Stimulated activated CD8-positive, alpha-beta memory T cell treated with anti-CD3 and anti-CD28 coated beads, Interleukin-7, amount 100 ng/mL, for 48 hours (primary cell): ENCODE measurements around the gene ITGA2.
"Not testable (repeated sequence)": the region's sequence is repeated elsewhere in the genome, so short reads cannot be mapped to it uniquely, and the experiment has no call there.

Source experiments
- DNase-seq, 2 donors: peaks; one replicate each; pipeline ENCODE4 v3.0.0-alpha.2; 2020; ENCODE audit warnings: low read depth in 1 of 2; ENCODE audit errors: extremely low read depth in 1 of 2

ITGA2 gene

DNA sequence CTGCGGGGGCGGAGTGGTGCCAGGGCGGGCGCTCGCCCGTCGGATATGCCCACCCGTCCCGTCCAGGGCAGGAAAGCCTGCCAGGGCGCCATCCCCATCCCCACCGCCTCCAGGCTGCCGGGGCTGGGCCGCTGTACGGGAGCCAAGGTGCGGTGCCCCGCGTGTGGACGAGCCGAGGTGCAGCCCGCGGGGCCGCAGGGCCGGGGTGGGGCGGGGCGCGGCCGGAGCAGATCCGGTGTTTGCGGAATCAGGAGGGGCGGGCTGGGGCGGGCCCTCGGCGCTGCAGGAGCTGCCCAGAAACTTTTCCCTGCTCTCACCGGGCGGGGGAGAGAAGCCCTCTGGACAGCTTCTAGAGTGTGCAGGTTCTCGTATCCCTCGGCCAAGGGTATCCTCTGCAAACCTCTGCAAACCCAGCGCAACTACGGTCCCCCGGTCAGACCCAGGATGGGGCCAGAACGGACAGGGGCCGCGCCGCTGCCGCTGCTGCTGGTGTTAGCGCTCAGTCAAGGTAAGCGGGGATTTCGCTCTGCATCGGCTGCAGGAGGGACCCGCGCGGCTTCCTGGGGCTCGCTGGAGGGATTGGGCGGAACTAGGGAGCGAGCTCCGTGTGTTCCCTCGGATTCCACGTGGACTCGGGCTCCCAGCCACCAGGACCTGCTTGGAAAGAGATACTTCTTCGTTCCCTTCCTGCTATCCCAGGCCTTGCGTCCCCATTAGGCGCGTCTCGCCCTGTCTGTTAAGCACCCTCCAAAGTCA lies at the start of gene ITGA2:
ITGA2 (plus strand) TSS at position 328 of the 756 bp plus-strand sequence; CDS start at position 445, 117 bp downstream.
- DNase-seq: peak in 1 of 2 donors; percentile 3

DNA sequence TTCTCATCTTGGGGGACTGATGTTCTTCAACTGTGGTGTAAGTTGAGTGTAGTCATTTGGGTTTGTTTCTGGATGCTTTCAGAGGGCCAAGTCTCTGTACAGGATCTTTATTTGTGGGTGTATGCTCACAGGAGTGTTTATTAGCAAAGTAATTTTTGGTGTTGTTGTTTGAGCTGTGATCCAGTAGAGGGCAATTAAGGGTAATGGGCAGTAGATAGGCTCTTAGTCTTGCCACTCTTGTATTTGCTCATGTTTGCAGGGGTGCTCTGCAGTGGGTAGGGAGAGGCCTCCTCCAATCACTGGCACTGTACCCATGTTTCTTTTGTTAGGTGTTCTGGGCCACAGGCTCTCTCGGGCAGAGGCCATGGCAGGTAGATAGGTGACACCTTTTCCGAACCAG lies 45.9 kb upstream of the ITGA2 start:
- no peak for DNase-seq

- no peak for DNase-seq
These were observed 45.3 kb upstream of the ITGA2 start for GRCh38 chr5:52943808-52944207.

DNA sequence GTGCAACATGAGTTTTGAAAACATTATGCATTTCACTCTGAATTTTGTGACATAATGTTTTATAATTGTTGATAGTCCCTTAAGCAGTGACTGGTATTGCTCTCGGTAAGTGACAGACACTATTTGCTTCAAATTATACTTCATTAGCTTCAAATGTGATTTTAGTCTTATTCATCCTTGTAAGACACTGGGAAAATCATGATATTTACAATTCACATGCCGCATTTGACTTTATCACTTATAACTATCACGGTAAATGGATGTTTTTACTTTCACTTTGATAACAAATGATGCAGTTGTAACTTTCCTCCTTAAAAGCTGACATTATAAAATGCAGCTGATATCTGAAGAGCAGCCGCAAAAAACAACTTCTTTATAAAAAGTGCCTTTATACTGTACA lies 44.1 kb upstream of the ITGA2 start:
- DNase-seq: no peak

DNA sequence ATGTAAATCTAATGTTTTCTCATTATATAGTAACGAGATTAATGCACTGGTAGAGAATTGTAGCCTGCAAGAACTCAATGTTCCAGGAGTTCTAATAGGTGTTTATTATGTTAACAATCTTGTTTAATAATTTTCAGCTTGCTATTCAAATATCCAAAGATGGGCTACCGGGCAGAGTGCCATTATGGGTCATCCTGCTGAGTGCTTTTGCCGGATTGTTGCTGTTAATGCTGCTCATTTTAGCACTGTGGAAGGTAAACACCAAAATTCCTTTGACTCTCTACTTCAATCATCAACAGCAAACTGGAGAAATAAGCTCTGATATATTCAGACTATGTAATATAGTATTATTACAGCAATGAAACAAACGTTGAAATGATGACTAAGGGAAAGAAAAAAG lies 41.9 kb upstream of the ITGA2 start:
- DNase-seq: no peak

DNA sequence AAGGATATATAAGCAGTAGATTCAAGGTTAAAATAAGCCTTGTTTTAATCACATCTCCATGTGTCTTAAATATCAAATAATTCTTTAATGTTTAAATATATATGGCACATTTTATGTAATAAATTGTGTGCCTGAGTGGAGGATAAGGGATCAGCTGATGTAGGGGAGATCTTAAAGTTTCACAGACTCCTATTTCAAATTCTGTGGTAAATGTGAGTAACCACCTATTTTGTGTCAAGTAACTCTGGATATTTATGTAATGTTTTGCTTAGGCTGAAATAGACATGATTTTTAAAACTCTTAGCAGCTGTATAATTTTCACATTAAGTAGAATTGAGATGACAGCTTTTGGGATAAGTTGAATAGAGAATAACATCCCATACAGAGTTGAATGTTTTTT lies 41.3 kb upstream of the ITGA2 start:
- no peak for DNase-seq

DNA sequence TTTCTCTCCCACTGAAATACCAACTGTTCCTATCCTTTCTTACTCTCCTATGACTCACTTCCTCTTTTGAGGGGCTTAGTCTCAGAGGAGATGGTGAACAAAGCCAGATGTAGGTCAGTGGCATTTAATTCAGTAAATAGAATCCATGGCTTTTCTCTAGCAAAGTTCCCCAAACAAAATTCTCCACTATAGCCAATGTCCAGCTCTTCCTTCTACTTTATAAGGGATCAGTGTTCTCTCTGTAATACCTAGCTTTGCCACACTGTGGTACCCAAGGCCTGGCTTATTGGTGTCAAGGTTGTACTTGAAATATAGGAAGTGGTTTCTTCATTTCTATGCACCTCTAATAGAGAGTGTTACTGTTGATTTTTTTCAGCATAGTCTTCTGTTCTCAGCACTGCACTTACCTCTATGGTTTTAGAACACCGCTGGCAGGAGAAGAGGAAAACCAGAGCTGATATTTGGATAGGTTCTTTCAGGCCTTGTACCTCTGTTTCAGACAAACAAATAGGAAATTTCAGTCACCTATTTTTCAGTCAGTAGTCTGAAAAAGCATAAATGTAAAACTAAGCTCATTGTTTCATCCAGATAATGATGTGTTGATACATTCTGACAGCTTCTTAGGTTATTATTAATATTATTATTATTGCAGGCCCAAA lies 40.6 kb upstream of the ITGA2 start:
- peak in 1 of 2 donors; percentile 25 for DNase-seq

GRCh38 chr5:52950686-52951085 lies 38.5 kb upstream of the ITGA2 start:
- no peak for DNase-seq

GRCh38 chr5:52952483-52952882 lies 36.7 kb upstream of the ITGA2 start:
- no peak for DNase-seq

DNA sequence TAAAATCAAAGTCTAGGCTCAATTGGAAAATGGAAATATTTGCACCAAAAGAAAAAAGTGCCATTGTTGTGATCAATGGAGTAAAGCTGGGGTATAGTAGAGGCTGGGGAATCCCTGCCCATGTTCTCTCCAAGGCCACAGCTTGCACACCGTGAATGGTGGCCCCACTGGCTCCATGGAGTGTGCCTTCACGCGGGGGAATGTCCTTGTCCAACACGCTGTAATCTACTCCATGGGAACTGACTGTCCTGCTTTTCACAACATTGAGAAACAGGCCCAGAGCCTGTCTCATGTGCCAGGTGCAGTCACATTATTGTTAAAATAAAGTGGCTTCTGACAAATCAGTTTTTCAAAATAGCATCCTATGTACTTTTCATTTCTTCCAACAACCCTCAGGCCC lies 33.1 kb upstream of the ITGA2 start:
- no peak for DNase-seq

- DNase-seq: no peak
These were observed 32.0 kb upstream of the ITGA2 start for GRCh38 chr5:52956915-52957747.

DNA sequence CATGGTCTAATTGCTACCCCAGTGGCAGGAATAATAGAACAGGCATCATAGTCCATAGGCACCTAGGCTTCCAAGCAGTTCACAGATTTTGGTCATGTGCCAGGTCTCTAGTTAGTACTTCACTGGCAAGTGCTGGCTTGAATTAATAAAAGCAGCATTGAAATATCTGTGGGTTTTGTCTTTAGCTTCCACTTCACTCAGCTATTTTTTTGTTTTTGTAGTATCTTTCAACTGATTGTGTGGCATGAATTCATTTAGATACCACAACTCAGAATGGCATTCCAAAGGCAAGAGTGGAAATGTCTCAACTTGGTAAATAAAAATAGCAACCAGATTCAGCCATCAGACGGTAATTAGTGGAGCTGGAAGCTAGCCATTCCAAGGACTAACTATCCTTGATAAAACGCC lies 27.9 kb upstream of the ITGA2 start:
- DNase-seq: no peak

DNA sequence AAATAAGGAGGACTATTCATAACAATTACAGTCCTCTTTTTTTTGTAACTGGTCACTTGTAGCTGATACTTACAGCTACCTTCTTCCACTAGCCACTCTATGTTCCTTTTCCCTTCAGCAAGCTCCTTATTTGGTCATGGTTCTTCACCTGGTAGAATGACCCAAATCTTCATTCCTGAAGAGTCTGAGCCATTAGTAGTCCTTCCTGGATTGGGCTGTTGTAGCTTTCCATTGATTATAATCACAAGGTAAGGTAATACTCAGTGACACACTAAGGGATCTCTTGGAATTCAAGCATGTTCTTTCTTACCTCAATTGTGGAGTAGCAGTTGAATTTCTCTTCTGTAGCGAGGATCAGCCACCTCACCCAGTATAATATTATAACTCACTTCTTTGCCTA lies 25.5 kb upstream of the ITGA2 start:
- no peak for DNase-seq

DNA sequence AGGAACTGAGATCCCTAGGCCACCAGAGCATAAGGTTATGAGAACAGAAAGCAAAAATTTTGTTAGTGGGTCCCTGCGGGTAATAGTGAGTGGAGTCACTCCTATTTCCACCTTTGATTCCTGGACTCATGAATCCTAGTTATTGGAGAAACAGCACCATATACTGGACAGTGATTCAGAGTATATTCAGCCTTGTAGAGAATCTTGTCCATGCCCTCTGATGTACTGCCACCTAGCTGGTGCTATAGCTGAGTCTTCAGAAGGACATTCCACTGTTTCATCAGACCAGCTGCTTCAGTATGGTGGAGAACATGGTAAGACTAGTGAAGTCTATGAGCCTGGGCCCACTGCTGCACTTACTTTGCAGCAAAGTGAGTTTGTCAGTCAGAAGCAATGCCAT lies 25.0 kb upstream of the ITGA2 start:
- DNase-seq: no peak

GRCh38 chr5:52976157-52976556 lies 13.0 kb upstream of the ITGA2 start:
- DNase-seq: not testable (repeated sequence)

GRCh38 chr5:52977264-52977897 lies 11.8 kb upstream of the ITGA2 start:
- no peak for DNase-seq

GRCh38 chr5:52981507-52981906 lies 7.6 kb upstream of the ITGA2 start:
- no peak for DNase-seq

- no peak for DNase-seq
These were observed 5.2 kb upstream of the ITGA2 start for GRCh38 chr5:52983731-52984636.

GRCh38 chr5:52985306-52985705 lies 3.8 kb upstream of the ITGA2 start:
- DNase-seq: no peak

- no peak for DNase-seq
These were observed 1.3 kb upstream of the ITGA2 start for GRCh38 chr5:52987711-52988331.
